Skin of body (tissue), 2 donors: Measurements from ENCODE around the gene DCDC2B. TPM values are rescaled to one million over a fixed set of nuclear protein-coding genes. Genes with fewer than 3 reads are reported as not detected.
"Not testable (repeated sequence)": the region's sequence is repeated elsewhere in the genome, so short reads cannot be mapped to it uniquely, and the experiment has no call there.

Experiments
- DNase-seq: peaks from one replicate; lab custom pipeline; 2025; lab: John Stamatoyannopoulos, UW
- total RNA-seq: library from RNA; depleted of rRNA; stranded (reverse); fragments of >200 nt; gene quantifications from one replicate; pipeline ENCODE4 v1.2.3, GENCODE V29; 2014

DCDC2B gene
- total RNA-seq, 1 donor from 2014 or later: not detected

DNA sequence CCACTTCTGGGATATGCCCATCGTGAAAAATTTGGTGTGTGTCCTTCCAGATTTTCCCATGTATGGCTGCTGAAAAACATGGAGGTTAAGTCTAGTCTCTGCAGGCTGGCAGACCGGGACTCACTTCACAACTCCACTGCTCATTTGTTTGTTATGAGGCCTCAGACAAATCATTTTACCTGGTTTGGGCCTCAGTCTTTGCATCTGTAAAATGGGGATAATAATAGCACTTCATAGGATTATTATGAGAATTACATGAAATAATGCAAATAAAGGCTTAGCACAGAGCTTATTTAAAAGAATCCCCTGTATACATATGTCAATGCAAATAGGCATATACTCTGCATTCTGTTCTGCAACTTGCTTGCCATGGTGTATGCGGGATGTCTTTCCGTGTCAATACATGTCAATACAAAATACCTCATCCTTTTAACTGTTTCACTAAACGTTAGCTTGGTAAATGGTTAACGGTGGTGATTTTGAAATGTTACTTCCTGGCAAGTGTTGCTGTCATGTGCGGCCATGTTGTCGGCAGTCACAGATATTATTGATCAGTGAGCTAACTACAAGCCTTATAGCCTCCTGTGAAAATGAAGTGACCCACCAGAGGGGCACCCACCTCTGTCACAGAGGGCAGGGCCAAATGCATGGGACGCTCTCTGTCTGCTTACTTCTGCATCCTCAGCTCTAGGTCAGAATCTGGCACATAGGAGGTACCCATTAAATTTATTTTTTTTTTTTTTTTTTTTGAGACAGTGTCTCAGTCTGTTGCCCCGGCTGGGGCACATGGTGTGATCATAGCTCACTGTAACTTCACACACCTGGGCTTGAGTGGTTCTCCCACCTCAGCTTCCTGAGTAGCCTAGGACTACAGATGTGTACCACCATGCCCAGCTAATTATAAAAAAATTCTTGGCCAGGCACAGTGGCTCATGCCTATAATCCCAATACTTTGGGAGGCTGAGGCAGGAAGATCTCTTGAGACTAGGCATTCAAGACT, 46.5 kb downstream of the DCDC2B start:
- DNase-seq: no peak

DNA sequence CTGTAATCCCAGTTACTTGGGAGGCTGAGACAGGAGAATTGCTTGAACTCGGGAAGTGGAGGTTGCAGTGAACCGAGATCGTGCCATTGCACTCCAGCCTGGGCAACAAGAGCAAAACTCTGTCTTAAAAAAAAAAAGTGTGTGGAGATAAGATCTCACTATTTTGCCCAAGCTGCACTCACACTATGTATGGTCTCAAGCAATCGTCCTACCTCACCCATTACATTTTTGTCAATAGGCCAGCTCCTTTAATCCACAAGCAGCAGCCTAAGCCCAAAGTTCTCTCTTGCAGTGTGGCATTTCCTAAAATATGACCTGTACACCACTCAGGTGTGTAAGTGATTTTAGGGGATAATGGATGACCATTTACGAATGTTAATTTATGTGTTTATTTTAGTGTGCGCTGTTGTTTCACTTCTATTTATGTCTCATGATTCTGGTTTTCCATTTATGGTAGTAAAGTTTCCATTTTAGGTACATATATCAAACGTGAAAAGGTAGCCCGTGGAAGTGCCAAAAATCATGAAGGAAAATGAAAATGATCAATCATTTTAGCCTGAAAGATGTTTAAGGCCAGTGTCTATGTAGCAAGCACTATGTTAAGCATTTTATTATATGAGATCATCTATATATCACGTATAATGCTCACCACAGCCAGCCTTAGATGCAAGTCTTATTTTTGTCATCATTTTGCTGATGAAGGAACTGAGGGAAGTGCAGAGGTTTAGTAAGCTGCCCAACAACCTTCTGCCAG, 47.8 kb downstream of the DCDC2B start:
- DNase-seq: no peak

DNA sequence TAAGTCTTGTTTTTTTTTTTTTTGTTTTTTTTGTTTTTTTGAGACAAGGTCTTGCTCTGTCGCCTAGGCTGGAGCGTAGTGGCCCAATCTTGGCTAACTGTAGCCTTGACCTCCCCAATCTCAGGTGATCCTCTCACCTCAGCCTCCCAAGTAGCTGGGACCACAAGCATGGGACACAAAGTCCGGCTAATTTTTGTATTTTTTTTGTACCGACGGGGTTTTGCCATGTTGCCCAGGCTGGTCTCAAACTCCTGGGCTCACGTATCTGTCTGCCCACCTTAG, 48.3 kb downstream of the DCDC2B start:
- DNase-seq: no peak

DNA sequence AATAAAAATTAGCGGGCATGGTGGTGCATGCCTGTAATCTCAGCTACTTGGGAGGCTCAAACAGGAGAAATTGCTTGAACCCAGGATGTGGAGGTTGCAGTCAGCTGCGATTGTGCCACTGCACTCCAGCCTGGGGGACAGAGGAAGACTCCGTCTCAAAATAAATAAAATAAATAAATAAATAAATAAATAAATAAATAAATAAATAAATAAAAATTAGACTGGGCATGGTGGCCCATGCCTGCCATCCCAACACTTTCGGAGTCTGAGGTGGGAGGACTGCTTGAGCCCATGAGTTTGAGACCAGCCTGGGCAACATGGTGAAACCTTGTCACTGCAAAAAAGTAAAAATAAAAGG, 54.3 kb downstream of the DCDC2B start:
- not testable (repeated sequence) for DNase-seq

DNA sequence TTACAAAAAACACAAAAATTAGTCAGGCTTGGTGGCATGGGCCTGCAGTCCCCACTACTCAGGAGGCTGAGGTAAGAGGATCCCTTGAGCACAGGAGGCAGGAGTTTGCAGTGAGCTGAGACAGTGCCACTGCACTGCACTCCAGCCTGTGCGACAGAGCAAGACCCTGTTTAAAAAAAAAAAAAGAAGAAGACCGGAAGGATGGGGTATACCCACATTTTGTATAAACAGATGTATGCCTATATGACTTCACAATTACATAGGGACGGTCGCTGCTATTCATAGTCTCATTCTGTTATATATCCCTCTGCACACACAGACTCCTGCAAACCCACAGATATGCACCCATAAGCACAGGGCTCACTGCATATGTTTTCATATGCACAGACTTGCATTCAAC, 54.9 kb downstream of the DCDC2B start:
- DNase-seq: no peak

Other genes with a start within 250 kb of the DCDC2B start
- gene KHDRBS1, start 195.2 kb upstream of the DCDC2B start, total RNA-seq: 75.1 TPM
- 4.7 TPM for gene TMEM39B, start 136.2 kb upstream of the DCDC2B start, total RNA-seq
- 22.6 TPM for gene KPNA6, start 101.0 kb upstream of the DCDC2B start, total RNA-seq
- 35.9 TPM for gene TXLNA, start 29.4 kb upstream of the DCDC2B start, total RNA-seq
- 12.5 TPM for gene CCDC28B, start 8.5 kb upstream of the DCDC2B start, total RNA-seq
- 3.5 TPM for gene IQCC, start 3.4 kb upstream of the DCDC2B start, total RNA-seq
- 11.5 TPM for gene TMEM234, start 13.3 kb downstream of the DCDC2B start, total RNA-seq
- gene EIF3I, start 13.3 kb downstream of the DCDC2B start, total RNA-seq: 102 TPM
- gene FAM167B, start 38.1 kb downstream of the DCDC2B start, total RNA-seq: 1.3 TPM
- 1.2 TPM for gene LCK, start 42.2 kb downstream of the DCDC2B start, total RNA-seq
- gene HDAC1, start 83.0 kb downstream of the DCDC2B start, total RNA-seq: 50.4 TPM
- gene MARCKSL1, start 127.1 kb downstream of the DCDC2B start, total RNA-seq: 39.8 TPM
- 1.2 TPM for gene FAM229A, start 153.4 kb downstream of the DCDC2B start, total RNA-seq
- 0.89 TPM for gene TSSK3, start 153.4 kb downstream of the DCDC2B start, total RNA-seq
- 49.8 TPM for gene BSDC1, start 185.4 kb downstream of the DCDC2B start, total RNA-seq